ENCODE data around the gene MSMP. TPM values are rescaled to one million over a fixed set of nuclear protein-coding genes. Genes with fewer than 3 reads are reported as not detected.

MSMP gene
- total RNA-seq, 6 donors from 2014 or later = 1.1 to 2.8 TPM; not detected in 4

- peak overlapping the region in 3 of 4 donors; percentile 44 to 57 (median 49) for H3K4me3 ChIP-seq
- H3K36me3 ChIP-seq = no peaks in the 10 kb centered on the region
- H3K4me1 ChIP-seq = peaks cover 23 to 32% (median 28%) of the 10 kb centered on the region in 4 donors
- TF ChIP-seq EP300 (IDR thresholded peaks at IDR 0.05) = no peak
- TF ChIP-seq POLR2A (IDR thresholded peaks at IDR 0.05) = no peak
- TF ChIP-seq POLR2AphosphoS5 (IDR thresholded peaks at IDR 0.05) = no peak
- no peak for TF ChIP-seq CTCF (IDR thresholded peaks at IDR 0.05)
- no peaks in the 10 kb centered on the region for H3K27me3 ChIP-seq
- H3K9me3 ChIP-seq = no peaks in the 10 kb centered on the region
- ATAC-seq (ENCODE audit: low FRiP score in 2 of 2) (no peak), DNase-seq (peak in 1 of 2 donors; percentile 82)
- WGBS, 2 donors = 82 to 88% methylated on average over 19 to 34 of the region's 34 CpGs
- H3K27ac ChIP-seq = peak overlapping the region; percentile 59 to 88 (median 82)
Measured at GRCh38 chr9:35792024-35792813, 38.1 kb upstream of the MSMP start.

DNA sequence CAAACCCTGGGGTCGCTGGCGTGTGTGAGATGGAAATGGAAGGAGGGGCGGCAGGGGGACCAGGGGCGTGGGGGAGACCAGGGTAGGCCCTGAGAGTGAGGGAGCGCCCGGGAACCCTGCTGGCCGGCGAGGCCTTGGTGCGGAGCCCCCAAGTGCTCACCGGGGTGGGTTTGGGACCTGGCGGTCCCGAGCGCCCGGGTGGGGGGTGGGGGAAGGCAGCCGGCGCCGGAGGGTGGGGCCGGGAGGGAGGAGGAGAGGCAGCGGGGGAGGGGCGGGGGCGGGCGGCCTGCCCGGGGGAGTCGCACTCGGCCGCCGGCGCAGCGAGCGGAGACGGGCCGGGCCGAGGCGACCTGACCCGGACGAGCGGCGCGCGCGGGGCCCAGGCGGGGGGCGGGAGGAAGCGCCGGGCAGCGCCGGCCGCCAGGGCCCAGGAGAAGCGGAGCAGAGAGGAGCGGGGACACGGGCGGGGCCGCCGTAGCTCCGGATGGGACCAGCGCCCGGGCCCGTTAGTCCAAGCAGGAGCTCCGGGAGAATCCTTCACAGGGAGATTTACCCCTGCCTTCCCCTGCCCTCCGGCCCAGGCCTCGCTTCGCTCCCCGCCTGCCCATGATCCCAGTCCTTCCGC is 37.3 kb upstream of the MSMP start, which contains the start of gene NPR2:
Gene NPR2, plus strand, starts transcription at position 295 of the 625 bp plus-strand sequence. CDS start 818 bp downstream, outside the sequence.
- H3K27me3 ChIP-seq = no peaks in the 10 kb centered on the region
- TF ChIP-seq CTCF (IDR thresholded peaks at IDR 0.05) (no peak), POLR2AphosphoS5 (IDR thresholded peaks at IDR 0.05) (no peak), POLR2A (IDR thresholded peaks at IDR 0.05) (no peak)
- 35 to 56% methylated on average over 5 to 16 of the region's 64 CpGs for WGBS, 2 donors
- H3K9me3 ChIP-seq = no peaks in the 10 kb centered on the region
- DNase-seq = peak in 1 of 2 donors; percentile 90
- no peaks in the 10 kb centered on the region for H3K36me3 ChIP-seq
- H3K27ac ChIP-seq = peak within 1 kb of the TSS; percentile 59 to 88 (median 82)
- ATAC-seq (ENCODE audit: low FRiP score in 2 of 2) = peak in 1 of 2 donors; percentile 82
- peak within 1 kb of the TSS in 3 of 4 donors; percentile 44 to 57 (median 49) for H3K4me3 ChIP-seq
- H3K4me1 ChIP-seq = peaks cover 23 to 32% (median 28%) of the 10 kb centered on the region in 4 donors

- Histone ChIP-seq H3K27ac (peak overlapping the region; percentile 59 to 88 (median 82)), H3K4me3 (peak overlapping the region in 3 of 4 donors; percentile 44 to 57 (median 49)), H3K9me3 (no peaks in the 10 kb centered on the region), H3K36me3 (peaks cover 0 to 3% (median 0%) of the 10 kb centered on the region in 4 donors), H3K27me3 (no peaks in the 10 kb centered on the region), H3K4me1 (peaks cover 23 to 32% (median 28%) of the 10 kb centered on the region in 4 donors)
- 47 to 54% methylated on average over 31 to 37 of the region's 37 CpGs for WGBS, 2 donors
- no peak for TF ChIP-seq EP300 (IDR thresholded peaks at IDR 0.05)
- peak; percentile 73 to 89 (median 84) for TF ChIP-seq CTCF (IDR thresholded peaks at IDR 0.05)
- peak in 1 of 2 donors; percentile 26 for TF ChIP-seq POLR2AphosphoS5 (IDR thresholded peaks at IDR 0.05)
- TF ChIP-seq POLR2A (IDR thresholded peaks at IDR 0.05) = no peak
- DNase-seq (peak; percentile 64 to 76), ATAC-seq (ENCODE audit: low FRiP score in 2 of 2) (peak; percentile 88 to 92)
Measured at GRCh38 chr9:35790385-35791296, 36.6 kb upstream of the MSMP start.

DNA sequence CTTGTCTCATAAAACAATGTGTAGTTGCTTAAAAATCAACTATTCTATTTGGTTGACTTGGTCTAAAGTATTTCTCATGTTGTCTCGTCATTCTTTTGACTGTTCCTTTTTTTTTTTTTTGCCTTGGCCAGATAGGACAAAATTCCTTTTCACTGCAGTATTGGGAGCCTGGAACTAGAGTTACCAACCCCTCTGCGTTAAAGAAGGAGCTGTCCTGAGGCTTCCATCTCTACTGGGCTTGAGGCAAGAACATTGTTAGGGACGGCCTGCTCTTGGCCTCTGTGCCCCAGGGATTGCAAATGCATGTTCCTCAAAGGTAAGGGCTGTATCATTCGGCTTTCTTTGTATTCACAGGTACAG is 35.9 kb upstream of the MSMP start:
- H3K9me3 ChIP-seq = no peaks in the 10 kb centered on the region
- DNase-seq = no peak
- TF ChIP-seq POLR2AphosphoS5 (IDR thresholded peaks at IDR 0.05) (no peak), CTCF (IDR thresholded peaks at IDR 0.05) (no peak), EP300 (IDR thresholded peaks at IDR 0.05) (no peak), POLR2A (IDR thresholded peaks at IDR 0.05) (no peak)
- 32 to 36% methylated on average over 4 of the region's 4 CpGs for WGBS, 2 donors
- H3K4me3 ChIP-seq = no peak overlapping the region
- no peak overlapping the region for H3K27ac ChIP-seq
- no peaks in the 10 kb centered on the region for H3K27me3 ChIP-seq
- H3K4me1 ChIP-seq = peaks cover 23 to 32% (median 28%) of the 10 kb centered on the region in 4 donors
- no peak for ATAC-seq (ENCODE audit: low FRiP score in 2 of 2)
- H3K36me3 ChIP-seq = peaks cover 0 to 5% (median 0%) of the 10 kb centered on the region in 4 donors
